Mesothelial cell of epicardium (in vitro differentiated cells): ENCODE measurements around the gene LMTK2. TPM values are rescaled to one million over a fixed set of nuclear protein-coding genes. Genes with fewer than 3 reads are reported as not detected.
A peak's percentile ranks its signal among the peaks of the same experiment; 100 is the strongest.

Experiments used
- DNase-seq, 2 experiments: peaks; one replicate each; pipeline ENCODE4 v3.0.0; 2021; ENCODE audit warnings: low spot score in 2 of 2; ENCODE audit not compliant: unreplicated experiment in 2 of 2
- H3K27ac Mint-ChIP-seq: 2 replicates; pipeline ENCODE4 v1.8.0; 2021; ENCODE audit warnings: mixed read lengths
- H3K27me3 Mint-ChIP-seq: 2 replicates; pipeline ENCODE4 v1.8.0; 2021; ENCODE audit warnings: low read depth, mixed read lengths
- H3K36me3 Mint-ChIP-seq: 2 replicates; pipeline ENCODE4 v1.8.0; 2021; ENCODE audit warnings: mixed read lengths
- H3K4me1 Mint-ChIP-seq: 2 replicates; pipeline ENCODE4 v1.8.0; 2021; ENCODE audit warnings: mixed read lengths
- H3K4me3 Mint-ChIP-seq: 2 replicates; pipeline ENCODE4 v1.8.0; 2021; ENCODE audit warnings: mild to moderate bottlenecking, moderate library complexity, mixed read lengths
- H3K9me3 Mint-ChIP-seq: 2 replicates; pipeline ENCODE4 v1.8.0; 2021; ENCODE audit warnings: mixed read lengths
- CTCF ChIP-seq: fragments of 200-600 bp; sonication (generic); IDR thresholded peaks from one replicate; pipeline ENCODE4 v1.5.0; 2021; ENCODE audit warnings: antibody characterized with exemption; ENCODE audit not compliant: unreplicated experiment
- total RNA-seq: library from RNA; stranded (reverse); gene quantifications from 3 replicates; pipeline ENCODE4 v1.2.1, GENCODE V29; 2021

LMTK2 gene
- total RNA-seq, 1 donor from 2014 or later = 23.1 TPM

DNA sequence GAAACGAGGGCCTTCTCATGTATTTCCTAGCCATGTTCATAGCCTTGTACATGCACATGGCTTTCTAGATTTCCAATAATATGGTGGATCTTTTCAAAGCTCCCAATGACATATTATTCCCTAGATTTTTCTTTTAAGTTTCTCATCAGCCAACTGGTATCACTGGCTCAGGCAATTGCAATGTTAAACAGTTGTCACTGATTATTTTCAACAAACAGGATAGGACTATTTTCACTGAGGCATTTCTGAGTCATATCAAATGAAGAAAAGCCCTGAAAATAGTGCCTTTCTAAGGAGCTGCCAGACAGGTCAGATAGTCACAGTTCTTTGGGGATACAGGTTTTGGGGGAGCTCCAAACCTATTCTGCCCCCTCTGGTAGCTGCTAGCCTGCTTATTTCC, 4.5 kb upstream of the LMTK2 start:
- Mint-ChIP-seq H3K27me3 (no peaks in the 10 kb centered on the region), H3K4me3 (no peak overlapping the region), H3K9me3 (peaks cover 34% of the 10 kb centered on the region), H3K4me1 (no peaks in the 10 kb centered on the region), H3K27ac (no peak overlapping the region), H3K36me3 (peaks cover 5% of the 10 kb centered on the region)
- TF ChIP-seq CTCF = no peak
- no peak for DNase-seq

DNA sequence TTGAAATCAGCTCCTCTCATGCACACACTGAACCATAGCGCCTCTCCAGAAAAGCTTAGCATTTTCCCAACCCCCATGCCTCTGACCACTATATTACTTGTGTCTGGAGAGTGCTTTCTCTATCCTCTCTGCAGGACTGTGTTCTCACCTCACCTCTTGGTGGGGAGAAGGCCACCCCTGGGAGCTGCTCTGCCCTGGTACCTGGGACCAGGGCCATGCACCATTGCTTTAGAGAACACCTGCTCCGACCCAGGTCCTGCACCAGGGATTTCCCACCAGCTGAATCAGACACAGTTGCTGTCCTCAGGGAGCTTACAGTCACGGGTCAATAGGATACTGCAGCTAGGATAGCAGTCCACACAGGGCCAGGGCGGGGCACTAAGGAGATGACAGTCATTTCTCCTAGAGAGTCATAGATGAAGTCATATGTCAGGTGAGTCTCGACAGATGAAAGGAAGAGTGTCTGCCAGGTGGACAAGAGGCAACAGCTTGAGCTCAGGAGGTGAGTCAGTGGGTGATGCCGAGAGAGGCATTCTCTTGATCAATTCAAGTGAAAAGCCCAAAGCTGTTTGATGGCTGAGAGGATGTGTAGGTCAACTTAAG, 619 bp upstream of the LMTK2 start:
- Mint-ChIP-seq H3K4me3 (peak overlapping the region; percentile 65), H3K36me3 (peaks cover 2% of the 10 kb centered on the region), H3K4me1 (peaks cover 18% of the 10 kb centered on the region), H3K27me3 (no peaks in the 10 kb centered on the region), H3K9me3 (peaks cover 10% of the 10 kb centered on the region), H3K27ac (no peak overlapping the region)
- no peak for TF ChIP-seq CTCF
- DNase-seq = no peak

DNA sequence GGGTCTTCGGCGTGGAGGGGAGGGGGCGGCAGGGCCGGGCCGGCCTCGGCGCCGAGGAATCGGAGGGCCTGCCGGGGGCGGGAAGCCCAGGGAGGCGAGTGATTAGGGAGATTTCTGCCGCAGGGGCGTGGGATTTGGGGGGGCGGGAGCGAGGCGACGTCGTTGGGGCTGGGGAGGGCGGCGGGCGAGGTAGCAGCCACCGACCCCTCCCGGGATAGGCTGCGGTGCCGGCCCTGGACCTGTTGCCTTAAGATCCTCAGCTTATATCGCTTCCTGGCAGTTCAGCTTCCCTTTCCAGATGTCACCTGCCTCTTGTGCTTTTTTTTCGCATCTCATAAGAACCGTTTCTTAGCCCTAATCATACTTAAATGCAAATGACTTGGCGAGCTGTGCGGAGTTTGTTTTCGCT, 655 bp downstream of the LMTK2 start:
- H3K4me3 Mint-ChIP-seq = peak overlapping the region; percentile 99
- H3K9me3 Mint-ChIP-seq = peaks cover 1% of the 10 kb centered on the region
- no peak for DNase-seq
- no peaks in the 10 kb centered on the region for H3K27me3 Mint-ChIP-seq
- no peak overlapping the region for H3K27ac Mint-ChIP-seq
- TF ChIP-seq CTCF = no peak
- H3K36me3 Mint-ChIP-seq = no peaks in the 10 kb centered on the region
- peaks cover 20% of the 10 kb centered on the region for H3K4me1 Mint-ChIP-seq

DNA sequence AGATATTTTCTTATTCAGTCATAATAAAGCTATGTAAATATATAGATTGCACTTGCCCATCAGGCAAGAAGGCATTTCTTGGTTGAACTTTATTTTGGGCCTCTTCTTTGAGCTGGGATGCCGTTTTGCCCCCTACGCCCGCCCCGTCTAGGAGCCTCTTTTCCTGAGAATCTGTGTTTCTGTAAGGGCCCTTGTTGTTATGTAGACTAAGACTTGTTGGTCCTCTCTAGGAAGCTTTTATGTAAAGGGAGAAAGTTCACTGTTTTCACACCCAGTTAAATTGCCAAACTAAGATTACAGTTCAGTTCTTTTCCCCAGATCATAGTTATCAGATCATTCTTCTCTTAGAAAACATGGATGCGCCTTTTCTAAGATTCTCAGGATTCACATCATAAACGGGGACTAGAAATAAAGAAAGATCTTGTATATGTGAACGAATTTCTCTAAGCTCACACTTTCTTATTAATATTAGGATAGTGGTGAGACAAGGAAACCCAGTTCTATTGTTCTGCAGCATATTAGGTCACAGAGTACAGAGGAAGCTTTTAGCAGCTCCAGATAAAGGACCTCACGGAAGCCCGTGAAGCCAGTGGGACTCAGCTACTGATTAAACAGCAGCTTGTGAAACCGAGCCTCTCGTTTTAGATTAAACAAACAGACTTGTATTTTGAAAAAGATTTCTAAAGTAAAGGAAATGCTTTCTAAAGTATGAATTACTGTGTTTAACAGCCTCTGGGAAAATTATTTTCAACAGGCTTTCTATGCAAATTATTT, 3.8 kb downstream of the LMTK2 start:
- H3K4me3 Mint-ChIP-seq = no peak overlapping the region
- no peaks in the 10 kb centered on the region for H3K9me3 Mint-ChIP-seq
- no peak for TF ChIP-seq CTCF
- H3K27me3 Mint-ChIP-seq = no peaks in the 10 kb centered on the region
- peaks cover 20% of the 10 kb centered on the region for H3K4me1 Mint-ChIP-seq
- H3K27ac Mint-ChIP-seq = peak overlapping the region; percentile 2
- H3K36me3 Mint-ChIP-seq = peaks cover 4% of the 10 kb centered on the region
- no peak for DNase-seq

DNA sequence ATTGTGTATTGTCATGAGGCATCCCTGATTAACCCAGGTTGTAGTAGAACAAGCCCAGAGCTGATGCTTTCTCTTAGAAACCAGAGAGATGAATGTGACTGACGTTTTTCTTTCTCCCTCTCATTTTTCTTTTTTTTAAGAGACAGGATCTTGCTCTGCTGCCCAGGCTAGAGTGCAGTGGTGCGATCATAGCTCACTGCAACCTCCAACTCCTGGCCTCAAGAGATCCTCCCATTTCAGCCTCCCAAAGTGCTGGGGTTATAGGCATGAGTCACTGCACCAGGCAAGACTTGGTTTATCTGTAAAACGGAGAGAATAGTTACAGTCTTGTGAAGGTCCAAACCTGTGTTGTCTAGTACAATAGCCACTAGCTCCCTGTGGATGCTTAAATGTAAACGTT, 5.4 kb downstream of the LMTK2 start:
- no peaks in the 10 kb centered on the region for H3K27me3 Mint-ChIP-seq
- peaks cover 20% of the 10 kb centered on the region for H3K4me1 Mint-ChIP-seq
- no peak for DNase-seq
- H3K36me3 Mint-ChIP-seq = peaks cover 4% of the 10 kb centered on the region
- TF ChIP-seq CTCF = no peak
- H3K4me3 Mint-ChIP-seq = no peak overlapping the region
- no peak overlapping the region for H3K27ac Mint-ChIP-seq
- H3K9me3 Mint-ChIP-seq = no peaks in the 10 kb centered on the region
